Measurements from ENCODE around the gene KCNIP4. TPM values are rescaled to one million over a fixed set of nuclear protein-coding genes. Genes with fewer than 3 reads are reported as not detected.

Gene KCNIP4
- total and polyA plus RNA-seq, 2 of the 4 experiments (the other 2 are of a cell fraction) = not detected

DNA sequence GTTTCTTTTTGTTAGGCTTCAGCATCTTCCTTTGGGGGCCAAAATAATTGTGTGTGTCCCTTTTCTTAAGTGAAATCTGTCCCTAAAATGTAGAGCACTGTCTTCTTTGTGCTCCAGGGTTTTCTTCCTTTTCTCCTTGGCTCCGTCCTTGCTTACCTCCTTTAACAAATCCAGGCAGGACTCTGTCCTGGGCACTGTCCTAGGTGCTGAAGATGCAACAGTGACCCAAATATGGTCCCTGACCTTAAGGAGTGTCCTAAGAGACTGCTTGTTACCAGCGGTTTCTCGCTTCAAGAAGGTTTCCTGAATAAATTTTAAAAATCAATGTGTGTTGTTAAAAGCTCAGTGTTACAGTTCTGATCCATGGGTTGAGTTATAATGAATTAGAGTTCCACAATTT is 471.8 kb downstream of the KCNIP4 start:
- no peak overlapping the region for H3K4ac ChIP-seq (ENCODE audit: low read depth, low read length)
- H3K9me1 ChIP-seq (ENCODE audit: insufficient read depth, low read length) = no peaks in the 10 kb centered on the region
- intact Hi-C loops (cut with micrococcal nuclease) = no loop called here
- no peak overlapping the region for H2AK5ac ChIP-seq (ENCODE audit: low read depth, low read length)
- H4K91ac ChIP-seq (ENCODE audit: insufficient read depth, low read depth, low read length) = no peak overlapping the region
- H3K9ac ChIP-seq (ENCODE audit: low read depth, low read length) = no peak overlapping the region
- ChIA-PET POLR2A (ENCODE audit: unreplicated experiment) (no interaction called here), CTCF (no interaction called here)
- TF ChIP-seq RFX5 (IDR thresholded peaks at IDR 0.05; ENCODE audit: low read depth, low read length) = no peak
- TF ChIP-seq, protein P1, sequence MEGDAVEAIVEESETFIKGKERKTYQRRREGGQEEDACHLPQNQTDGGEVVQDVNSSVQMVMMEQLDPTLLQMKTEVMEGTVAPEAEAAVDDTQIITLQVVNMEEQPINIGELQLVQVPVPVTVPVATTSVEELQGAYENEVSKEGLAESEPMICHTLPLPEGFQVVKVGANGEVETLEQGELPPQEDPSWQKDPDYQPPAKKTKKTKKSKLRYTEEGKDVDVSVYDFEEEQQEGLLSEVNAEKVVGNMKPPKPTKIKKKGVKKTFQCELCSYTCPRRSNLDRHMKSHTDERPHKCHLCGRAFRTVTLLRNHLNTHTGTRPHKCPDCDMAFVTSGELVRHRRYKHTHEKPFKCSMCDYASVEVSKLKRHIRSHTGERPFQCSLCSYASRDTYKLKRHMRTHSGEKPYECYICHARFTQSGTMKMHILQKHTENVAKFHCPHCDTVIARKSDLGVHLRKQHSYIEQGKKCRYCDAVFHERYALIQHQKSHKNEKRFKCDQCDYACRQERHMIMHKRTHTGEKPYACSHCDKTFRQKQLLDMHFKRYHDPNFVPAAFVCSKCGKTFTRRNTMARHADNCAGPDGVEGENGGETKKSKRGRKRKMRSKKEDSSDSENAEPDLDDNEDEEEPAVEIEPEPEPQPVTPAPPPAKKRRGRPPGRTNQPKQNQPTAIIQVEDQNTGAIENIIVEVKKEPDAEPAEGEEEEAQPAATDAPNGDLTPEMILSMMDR (conservative IDR thresholded peaks at IDR 0.05; ENCODE audit: low read depth, low read length) = no peak
- no peak for TF ChIP-seq RAD21 (IDR thresholded peaks at IDR 0.05; ENCODE audit: low read length)
- TF ChIP-seq MXI1 (IDR thresholded peaks at IDR 0.05; ENCODE audit: borderline replicate concordance, low read depth, low read length) = no peak
- TF ChIP-seq MAZ (IDR thresholded peaks at IDR 0.05; ENCODE audit: borderline replicate concordance, low read depth, low read length) = no peak
- TF ChIP-seq NFE2L2 (IDR thresholded peaks at IDR 0.05; ENCODE audit: low read depth, low read length) = no peak
- H3K27me3 ChIP-seq (ENCODE audit: control insufficient read depth, insufficient read depth, low read length) = no peaks in the 10 kb centered on the region
- dilution Hi-C loops (cut with HindIII; ENCODE audit: low sequenced_read_pairs, unreplicated experiment) = no loop called here
- no CpG with 5 or more reads among the region's 3 CpGs for WGBS, 2 experiments (ENCODE audit: extremely low coverage in 2 of 2, insufficient read length in 1 of 2)
- H3K4me3 ChIP-seq (ENCODE audit: insufficient read depth, low read depth, low read length) = no peak overlapping the region
- H4K20me1 ChIP-seq (ENCODE audit: insufficient read depth, low read length) = no peaks in the 10 kb centered on the region
- H2BK15ac ChIP-seq (ENCODE audit: low read depth, low read length) = no peak overlapping the region
- no peak for ATAC-seq (ENCODE audit: low read depth)
- H2AFZ ChIP-seq (replicated peaks; ENCODE audit: low read length, poor library complexity) = no peak overlapping the region
- H3K14ac ChIP-seq (replicated peaks; ENCODE audit: low read depth, low read length) = no peak overlapping the region
- no peaks in the 10 kb centered on the region for H3K79me1 ChIP-seq (ENCODE audit: low read depth in 1 of 2, low read length in 2 of 2)
- H3K18ac ChIP-seq (ENCODE audit: low read depth, low read length) = no peak overlapping the region
- no peaks in the 10 kb centered on the region for H3K4me1 ChIP-seq (ENCODE audit: control insufficient read depth, insufficient read depth, low read length)
- no peak overlapping the region for H3K4me2 ChIP-seq (ENCODE audit: low read depth, low read length)
- H4K8ac ChIP-seq (ENCODE audit: low read depth in 2 of 2, low read length in 2 of 2) = no peak overlapping the region
- in situ Hi-C loops (cut with MboI; ENCODE audit: low sequenced_read_pairs) = no loop called here
- H2BK5ac ChIP-seq (ENCODE audit: low read depth, low read length, poor library complexity, severe bottlenecking) = no peak overlapping the region
- H2BK20ac ChIP-seq (ENCODE audit: low read depth, low read length) = no peak overlapping the region
- H3K36me3 ChIP-seq (ENCODE audit: control insufficient read depth, insufficient read depth, low read length) = no peaks in the 10 kb centered on the region
- H3K23ac ChIP-seq (ENCODE audit: low read depth, low read length) = no peak overlapping the region
- no peak overlapping the region for H2BK120ac ChIP-seq (ENCODE audit: low read depth, low read length)
- DNase-seq = no peak
- H2AK9ac ChIP-seq (replicated peaks; ENCODE audit: low read depth, low read length, poor library complexity) = no peak overlapping the region
- H3K27ac ChIP-seq (ENCODE audit: insufficient read depth, low read length) = no peak overlapping the region
- BruUV-seq (replicated peaks) = no TSS peak
- H4K5ac ChIP-seq (ENCODE audit: low read depth, low read length) = no peak overlapping the region
- H3K9me3 ChIP-seq (ENCODE audit: control insufficient read depth, insufficient read depth, low read length) = peaks cover 4% of the 10 kb centered on the region; the same call in 1 of the 2 replicates
- H3K56ac ChIP-seq (ENCODE audit: extremely low read depth, insufficient read depth, low read length) = no peak overlapping the region
